Measurements from ENCODE around the gene CARM1. TPM values are rescaled to one million over a fixed set of nuclear protein-coding genes. Genes with fewer than 3 reads are reported as not detected.
A peak's percentile ranks its signal among the peaks of the same experiment; 100 is the strongest.
"Not testable (repeated sequence)": the region's sequence is repeated elsewhere in the genome, so short reads cannot be mapped to it uniquely, and the experiment has no call there.

CARM1 gene
- polyA plus RNA-seq, 12 donors, result 47.1 to 84.2 (median 54.9) TPM; not detected in 1

DNA sequence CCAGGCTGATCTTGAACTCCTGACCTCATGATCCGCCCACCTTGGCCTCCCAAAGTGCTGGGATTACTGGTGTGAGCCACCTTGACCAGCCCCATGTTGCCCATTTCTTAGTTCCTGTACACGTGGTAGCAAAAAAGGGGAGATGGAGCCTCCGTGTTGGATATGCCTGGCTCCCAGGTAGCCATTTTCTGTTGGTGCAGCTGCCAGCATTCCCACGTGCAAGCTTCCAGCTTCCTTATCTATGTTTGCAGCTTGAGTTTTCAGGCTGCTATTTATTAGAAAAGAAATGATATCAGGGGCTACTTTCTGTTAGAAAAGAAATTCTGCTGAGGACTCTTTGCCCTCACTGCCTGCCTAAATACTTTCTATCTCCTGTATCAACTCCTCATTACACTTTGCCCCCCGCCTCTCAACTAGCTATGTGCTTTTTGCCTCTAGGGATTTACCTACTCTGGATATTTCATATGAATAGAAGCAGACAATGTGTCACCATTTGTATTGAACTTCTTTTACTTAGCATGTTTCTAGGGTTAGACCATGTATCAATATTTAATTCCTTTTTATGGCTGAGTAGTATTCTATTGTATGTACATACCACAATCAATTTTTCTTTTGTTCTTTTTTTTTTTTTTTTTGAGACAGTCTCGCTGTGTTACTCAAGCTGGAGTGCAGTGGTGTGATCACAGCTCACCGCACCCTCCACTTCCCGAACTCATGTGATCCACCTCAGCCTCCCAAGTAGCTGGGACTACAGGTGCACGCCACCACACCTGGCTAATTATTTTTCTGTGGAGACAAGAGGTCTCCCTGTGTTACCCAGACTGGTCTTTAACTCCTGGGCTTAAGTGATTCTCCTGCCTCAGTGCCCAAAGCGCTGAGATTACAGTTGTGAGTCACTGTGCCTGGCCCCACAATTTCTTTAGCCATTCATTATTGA is 32.0 kb upstream of the CARM1 start:
- DNase-seq, result no peak

- DNase-seq, result no peak
These were observed 28.6 kb upstream of the CARM1 start for GRCh38 chr19:10842788-10843187.

- DNase-seq, result no peak
These were observed 24.7 kb upstream of the CARM1 start for GRCh38 chr19:10846500-10847202.

DNA sequence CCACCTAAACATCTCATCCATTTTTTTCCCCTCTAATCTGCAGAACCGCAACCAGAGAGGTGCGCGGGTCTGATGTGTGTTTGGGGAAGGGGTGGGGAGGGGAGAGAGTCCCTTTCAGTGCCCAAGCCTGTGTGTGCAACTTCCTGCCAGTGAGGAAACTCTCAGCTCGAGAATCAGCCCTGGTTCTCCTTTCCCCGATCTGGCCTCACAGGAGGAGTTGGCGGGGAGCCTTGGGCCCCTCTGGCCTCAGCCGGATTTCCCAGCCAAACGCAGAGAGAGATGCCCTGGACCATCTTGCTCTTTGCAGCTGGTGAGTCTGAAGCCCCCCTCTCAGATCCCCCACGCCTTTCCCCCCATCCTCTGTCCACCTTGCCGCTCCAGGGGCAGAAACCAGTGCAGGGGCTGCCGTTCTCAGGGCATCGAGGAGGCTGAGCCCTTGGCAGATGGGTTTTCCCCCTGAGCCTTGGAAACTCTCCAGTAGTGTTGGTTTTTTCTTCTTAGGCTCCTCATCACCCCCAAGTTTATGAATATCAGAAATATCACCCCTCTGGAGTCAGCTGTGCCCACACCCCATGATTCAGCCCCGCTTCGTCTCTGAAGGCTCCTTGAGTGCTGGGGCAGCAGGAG is 23.0 kb upstream of the CARM1 start, which contains the start of gene C19orf38:
C19orf38 (plus strand) TSS at position 186 of the 627 bp plus-strand sequence; CDS start at position 280, 94 bp downstream.
- DNase-seq, result peak; percentile 57

- DNase-seq, result no peak
These were observed 20.7 kb upstream of the CARM1 start for GRCh38 chr19:10850631-10851030.

GRCh38 chr19:10852098-10852800 is 19.1 kb upstream of the CARM1 start:
- no peak for DNase-seq

DNA sequence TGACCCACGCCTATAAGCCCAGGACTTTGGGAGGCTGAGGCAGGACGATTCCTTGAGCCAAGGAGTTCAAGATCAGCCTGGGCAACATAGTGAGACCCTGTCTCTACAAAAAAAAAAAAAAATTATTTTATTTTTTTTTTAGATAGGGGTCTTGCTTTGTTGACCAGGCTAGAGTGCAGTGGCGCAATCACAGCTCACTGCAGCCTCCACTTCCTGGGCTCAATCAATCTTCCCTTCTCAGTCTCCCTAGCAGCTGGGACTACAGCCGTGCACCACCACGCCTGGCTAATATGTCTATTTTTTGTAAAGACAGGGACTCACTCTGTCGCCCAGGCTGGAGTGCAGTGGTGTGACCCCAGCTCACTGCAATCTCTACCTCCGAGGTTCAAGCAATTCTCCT is 18.4 kb upstream of the CARM1 start:
- DNase-seq, result no peak

DNA sequence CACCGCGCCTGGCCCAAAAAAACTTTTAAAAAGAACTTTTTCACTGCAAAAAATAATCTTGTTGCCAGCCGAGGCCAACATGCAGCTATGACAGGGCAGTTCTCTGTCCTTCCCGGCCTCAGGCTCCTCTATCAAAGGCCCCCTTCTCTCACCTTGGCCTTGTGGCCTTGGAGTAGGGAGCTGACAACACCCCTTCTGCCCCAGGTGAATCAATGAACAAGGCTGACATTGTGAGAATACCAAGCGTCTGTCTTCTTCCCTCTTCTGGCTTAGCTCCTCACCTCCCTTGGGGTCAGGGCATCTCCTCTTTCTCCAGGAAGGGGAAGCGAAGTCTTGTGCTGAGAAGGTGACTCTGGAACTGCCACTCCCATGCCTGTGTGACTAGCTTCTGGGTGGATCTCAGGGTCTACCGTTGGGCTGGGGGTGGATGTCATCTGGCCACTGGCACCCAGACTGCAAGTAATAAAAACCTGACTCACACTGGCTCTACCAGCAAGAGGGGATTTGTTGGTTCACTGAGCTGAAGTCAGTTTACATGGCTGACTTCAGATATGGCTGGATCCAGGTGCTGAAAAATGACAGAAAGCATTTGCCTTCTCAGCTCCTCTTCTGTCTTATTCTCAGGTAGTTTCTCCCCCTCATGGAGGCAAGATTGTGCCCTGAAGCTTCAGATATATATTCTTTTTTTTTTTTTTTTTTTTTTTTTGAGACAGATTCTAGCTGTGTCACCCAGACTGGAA is 16.8 kb upstream of the CARM1 start:
- DNase-seq, result no peak

GRCh38 chr19:10855879-10856522 is 15.4 kb upstream of the CARM1 start:
- no peak for DNase-seq

DNA sequence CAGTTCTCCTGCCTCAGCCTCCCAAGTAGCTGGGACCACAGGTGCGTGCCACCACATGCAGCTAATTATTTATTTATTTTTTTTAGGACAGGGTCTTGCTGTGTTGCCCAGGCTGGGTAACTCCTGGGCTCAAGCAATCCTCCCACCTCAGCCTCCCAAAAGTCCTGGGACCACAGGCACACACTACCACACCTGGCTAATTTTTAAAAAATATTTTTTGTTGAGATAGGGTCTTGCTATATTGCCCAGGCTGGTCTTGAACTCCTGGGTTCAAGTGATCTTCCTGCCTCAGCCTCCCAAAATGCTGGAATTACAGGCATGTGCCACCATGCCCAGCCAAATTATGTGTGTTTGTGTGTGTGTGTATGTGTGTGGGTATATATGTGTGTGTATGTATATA is 14.5 kb upstream of the CARM1 start:
- DNase-seq, result not testable (repeated sequence)

GRCh38 chr19:10858204-10858828 is 13.0 kb upstream of the CARM1 start:
- no peak for DNase-seq

DNA sequence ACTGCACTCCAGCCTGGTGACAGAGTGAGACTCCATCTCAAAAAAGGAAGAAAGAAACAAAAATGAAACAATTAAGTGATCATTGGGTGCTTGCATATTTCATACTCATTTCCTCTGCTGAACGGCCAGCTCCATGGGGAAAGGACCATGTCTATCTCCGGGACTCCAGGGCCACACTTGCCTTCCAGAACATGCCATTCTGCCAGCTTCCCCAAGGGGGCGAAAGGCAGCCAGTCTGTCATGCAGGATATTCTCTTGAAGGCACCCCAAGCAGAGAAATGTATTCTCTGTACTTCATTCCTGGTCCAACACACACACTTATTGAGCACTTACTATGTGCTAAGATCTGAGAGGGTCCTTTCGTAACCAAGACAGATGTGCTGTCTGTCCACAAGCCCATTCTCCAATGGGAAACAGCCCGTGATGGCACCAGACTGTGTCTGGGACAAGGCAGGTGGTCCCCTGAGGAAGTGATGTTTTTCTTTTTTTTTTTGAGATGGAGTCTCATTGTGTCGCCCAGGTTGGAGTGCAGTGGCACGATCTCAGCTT is 10.2 kb upstream of the CARM1 start:
- no peak for DNase-seq

DNA sequence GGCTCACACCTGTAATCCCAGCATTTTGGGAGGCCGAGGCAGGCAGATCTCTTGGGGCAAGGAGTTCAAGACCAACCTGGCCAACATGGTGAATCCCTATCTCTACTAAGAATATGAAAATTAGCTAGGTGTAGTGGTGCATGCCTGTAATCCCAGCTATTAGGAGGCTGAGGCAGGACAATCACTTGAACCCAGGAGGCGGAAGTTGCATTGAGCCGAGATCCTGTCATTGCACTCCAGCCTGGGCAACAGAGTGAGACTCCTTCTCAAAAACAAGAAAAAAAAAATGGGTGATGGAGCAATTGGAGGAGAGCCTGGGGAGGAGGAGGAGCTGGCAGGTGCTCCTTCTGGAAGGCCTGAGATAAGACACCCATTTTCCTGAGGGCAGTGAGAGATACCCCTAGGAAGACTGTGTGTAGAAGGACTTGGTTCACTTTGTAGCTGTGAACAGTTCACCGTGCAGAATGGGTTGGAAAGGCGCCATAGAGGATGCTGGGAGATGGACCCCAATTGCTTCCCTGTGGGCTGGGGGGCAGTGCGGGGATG is 8.7 kb upstream of the CARM1 start:
- no peak for DNase-seq

DNA sequence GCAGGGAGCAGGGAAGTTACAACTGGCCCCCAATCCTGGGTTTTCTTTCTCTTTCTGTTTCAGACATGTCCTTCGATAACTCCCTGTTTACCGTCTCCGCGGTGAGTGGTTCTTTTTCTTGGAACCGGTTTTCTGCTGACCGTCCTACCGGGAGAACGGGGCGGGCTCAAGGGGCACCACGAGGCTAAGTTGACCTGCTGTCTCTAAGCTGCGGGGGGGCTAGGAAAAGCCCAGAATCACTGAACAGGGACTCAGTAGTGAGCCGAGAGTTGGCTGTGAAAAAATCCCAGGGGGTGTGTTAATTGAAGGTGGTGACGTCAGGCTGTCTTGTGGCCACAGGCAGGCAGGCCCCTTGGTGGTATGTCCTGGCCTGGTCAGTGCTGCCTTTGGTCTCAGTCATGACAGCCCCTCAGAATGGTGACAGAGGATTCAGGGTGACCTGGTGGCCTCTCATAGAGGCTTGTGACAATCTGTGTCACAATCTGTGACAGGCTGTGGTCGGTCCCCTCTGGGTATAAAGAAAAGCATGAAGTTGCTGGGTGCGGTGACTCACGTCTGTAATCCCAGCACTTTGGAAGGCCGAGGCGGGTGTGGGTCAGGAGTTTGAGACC is 8.1 kb upstream of the CARM1 start:
- DNase-seq, result no peak

GRCh38 chr19:10864538-10864899 is 6.8 kb upstream of the CARM1 start:
- DNase-seq, result peak; percentile 86

- DNase-seq, result no peak
These were observed 4.9 kb upstream of the CARM1 start for GRCh38 chr19:10866495-10866894.

DNA sequence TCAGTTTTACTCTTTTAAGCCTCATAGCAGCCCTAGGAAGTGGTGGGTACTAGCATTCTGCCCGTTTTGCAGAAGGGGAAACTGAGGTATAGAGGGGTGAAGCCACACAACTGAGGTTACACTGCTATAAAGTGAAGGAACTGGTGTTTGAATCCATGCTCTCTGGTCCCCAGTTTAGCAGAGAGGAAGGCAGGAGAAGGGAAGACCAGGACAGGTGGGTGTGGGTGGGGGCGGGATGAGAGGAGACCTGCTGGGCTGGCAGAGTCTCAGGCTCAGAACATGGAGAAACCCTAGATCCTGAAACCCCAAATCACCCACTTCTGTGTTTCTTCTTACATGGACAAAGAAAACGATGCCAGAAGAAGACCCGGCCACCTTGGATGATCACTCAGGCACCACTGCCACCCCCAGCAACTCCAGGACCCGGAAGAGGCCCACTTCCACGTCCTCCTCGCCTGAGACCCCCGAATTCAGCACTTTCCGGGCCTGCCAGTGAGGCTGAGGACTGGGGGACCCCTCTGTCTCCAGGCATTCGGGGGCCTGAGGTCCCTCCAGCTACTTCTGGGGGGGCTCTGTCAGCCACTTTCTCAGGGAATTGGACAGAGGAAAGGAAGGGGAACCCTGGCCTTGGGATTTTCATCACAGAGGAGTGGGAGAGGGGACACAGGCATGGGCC is 2.3 kb upstream of the CARM1 start:
- no peak for DNase-seq

- not testable (repeated sequence) for DNase-seq
These were observed 1.5 kb upstream of the CARM1 start for GRCh38 chr19:10869872-10870311.
